IPS-18c (cell line): ENCODE data around the gene SPINK13.
"Not testable (repeated sequence)": the region's sequence is repeated elsewhere in the genome, so short reads cannot be mapped to it uniquely, and the experiment has no call there.

Source experiments
- H3K4me3 ChIP-seq: 2 replicates; pipeline ENCODE4 v1.7.0; 2013; ENCODE audit warnings: low read depth, mild to moderate bottlenecking, low read length, moderate library complexity; ENCODE audit not compliant: insufficient read depth
- H3K9me3 ChIP-seq: one replicate; pipeline ENCODE4 v1.6.1; 2013; ENCODE audit warnings: mild to moderate bottlenecking, low read length, moderate library complexity; ENCODE audit not compliant: control insufficient read depth, insufficient read depth

The SPINK13 gene

GRCh38 chr5:148297731-148298130 lies 29.1 kb downstream of the SPINK13 start:
- H3K4me3 ChIP-seq: no peak overlapping the region
- no peaks in the 10 kb centered on the region for H3K9me3 ChIP-seq

DNA sequence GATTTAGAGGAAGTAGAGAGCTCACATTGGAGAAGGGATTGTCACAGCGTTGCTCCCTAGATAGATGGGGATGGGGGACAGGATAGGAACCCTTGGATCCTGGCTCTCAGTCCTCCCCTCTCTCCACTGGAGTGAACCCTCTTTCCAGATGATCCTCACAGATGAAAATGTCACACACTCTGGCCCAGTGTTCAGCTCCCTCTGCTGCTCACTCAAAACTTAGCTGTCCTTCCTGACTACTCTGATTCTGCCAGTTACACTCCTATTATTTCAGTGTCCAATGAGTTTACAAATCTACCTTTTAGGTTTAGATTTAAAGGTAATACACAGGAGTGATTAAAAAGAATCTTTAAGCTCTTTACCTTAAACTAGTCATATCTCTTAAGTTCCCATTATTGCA lies 37.9 kb downstream of the SPINK13 start:
- H3K9me3 ChIP-seq: peaks cover 5% of the 10 kb centered on the region
- no peak overlapping the region for H3K4me3 ChIP-seq

GRCh38 chr5:148309019-148309418 lies 40.4 kb downstream of the SPINK13 start:
- no peak overlapping the region for H3K4me3 ChIP-seq
- H3K9me3 ChIP-seq: peaks cover 5% of the 10 kb centered on the region

- H3K4me3 ChIP-seq: no peak overlapping the region
- H3K9me3 ChIP-seq: peaks cover 5% of the 10 kb centered on the region
Observed at GRCh38 chr5:148309746-148310145, 41.2 kb downstream of the SPINK13 start.

- Histone ChIP-seq H3K9me3 (peaks cover 5% of the 10 kb centered on the region), H3K4me3 (no peak overlapping the region)
Observed at GRCh38 chr5:148311484-148311883, 42.9 kb downstream of the SPINK13 start.

- H3K9me3 ChIP-seq: peaks cover 6% of the 10 kb centered on the region
- no peak within 1 kb of the TSS for H3K4me3 ChIP-seq
Observed at GRCh38 chr5:148312153-148312552, 43.6 kb downstream of the SPINK13 start, which contains the start of gene SPINK7. Gene SPINK7 (plus strand): TSS chr5:148312423. CDS start chr5:148312484, 61 bp downstream.

DNA sequence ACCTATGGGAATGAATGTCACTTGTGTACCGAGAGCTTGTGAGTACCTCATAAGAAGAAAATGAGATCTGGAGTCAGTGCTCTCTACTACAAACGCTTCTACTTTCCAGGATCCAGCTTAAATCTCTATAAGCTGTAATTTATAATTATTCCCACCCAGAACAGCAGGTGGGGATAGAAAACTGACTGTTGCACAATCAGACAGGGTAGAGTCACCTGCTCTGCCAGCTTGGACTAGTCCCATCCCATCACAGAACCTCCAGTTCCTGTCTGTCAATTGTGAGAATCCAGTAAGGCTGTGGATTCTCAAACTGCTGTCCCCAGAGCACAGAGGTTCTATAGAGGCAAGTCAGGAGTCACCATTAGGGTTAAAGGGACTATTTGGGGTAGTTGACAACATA lies 45.6 kb downstream of the SPINK13 start:
- peaks cover 2% of the 10 kb centered on the region for H3K9me3 ChIP-seq
- no peak overlapping the region for H3K4me3 ChIP-seq

DNA sequence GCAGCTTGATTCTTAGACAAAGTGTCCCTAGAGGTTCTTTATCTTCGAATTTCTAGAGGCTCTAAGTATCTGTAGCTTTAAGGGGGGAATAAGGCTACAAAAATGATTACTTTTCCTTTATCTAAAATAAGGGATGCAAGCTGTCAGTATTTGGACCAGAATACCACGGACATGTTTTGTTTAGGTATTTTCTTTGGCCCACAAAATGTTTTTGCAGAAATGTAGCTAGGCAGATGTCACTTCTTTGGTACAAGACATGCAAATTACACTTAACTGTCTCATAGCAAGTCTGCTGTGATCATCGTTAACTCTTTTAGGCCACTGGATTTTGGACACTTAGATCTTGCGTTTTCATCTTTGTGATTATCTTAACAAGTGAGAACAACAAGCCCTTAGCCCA lies 46.1 kb downstream of the SPINK13 start:
- peaks cover 2% of the 10 kb centered on the region for H3K9me3 ChIP-seq
- H3K4me3 ChIP-seq: no peak overlapping the region

DNA sequence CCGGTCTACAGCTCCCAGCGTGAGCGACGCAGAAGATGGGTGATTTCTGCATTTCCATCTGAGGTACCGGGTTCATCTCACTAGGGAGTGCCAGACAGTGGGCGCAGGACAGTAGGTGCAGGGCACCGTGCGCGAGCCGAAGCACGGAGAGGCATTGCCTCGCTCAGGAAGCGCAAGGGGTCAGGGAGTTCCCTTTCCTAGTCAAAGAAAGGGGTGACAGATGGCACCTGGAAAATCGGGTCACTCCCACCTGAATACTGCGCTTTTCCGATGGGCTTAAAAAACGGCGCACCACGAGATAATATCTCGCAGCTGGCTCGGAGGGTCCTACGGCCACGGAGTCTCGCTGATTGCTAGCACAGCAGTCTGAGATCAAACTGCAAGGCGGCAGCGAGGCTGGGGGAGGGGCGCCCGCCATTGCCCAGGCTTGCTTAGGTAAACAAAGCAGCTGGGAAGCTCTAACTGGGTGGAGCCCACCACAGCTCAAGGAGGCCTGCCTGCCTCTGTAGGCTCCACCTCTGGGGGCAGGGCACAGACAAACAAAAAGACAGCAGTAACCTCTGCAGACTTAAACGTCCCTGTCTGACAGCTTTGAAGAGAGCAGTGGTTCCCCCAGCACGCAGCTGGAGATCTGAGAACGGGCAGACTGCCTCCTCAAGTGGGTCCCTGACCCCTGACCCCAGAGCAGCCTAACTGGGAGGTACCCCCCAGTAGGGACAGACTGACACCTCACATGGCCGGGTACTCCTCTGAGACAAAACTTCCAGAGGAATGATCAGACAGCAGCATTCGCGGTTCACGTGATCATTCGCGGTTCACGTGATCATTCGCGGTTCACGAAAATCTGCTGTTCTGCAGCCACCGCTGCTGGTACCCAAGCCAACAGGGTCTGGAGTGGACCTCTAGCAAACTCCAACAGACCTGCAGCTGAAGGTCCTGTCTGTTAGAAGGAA lies 51.7 kb downstream of the SPINK13 start:
- not testable (repeated sequence) for H3K9me3 ChIP-seq
- H3K4me3 ChIP-seq: peak overlapping the region; percentile 34

DNA sequence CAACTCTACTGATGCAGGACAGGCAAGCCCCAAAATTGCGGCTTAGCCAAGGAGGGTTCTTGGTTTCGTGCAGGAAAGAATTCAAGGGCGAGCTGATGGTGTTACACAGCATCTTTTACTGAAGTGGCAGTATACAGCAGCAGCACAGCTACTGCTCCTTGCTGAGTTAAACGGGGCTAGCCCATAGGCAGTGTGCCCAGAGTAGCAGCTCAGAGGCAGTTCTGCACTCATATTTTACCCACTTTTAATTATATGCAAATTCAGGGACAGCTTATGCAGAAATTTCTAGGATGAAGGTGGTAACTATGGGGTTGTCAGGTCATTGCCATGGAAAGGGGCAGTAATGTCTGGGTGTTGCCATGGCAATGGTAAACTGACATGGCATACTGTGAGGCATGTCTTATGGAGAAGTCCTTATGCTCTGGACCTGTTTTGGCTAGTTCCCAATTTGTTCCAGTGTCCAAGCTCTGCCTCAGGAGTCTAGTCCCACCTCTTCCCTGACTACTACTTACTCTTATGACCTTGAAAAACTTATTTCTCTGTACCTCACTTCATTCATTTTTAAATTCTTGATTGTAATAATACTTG lies 64.8 kb downstream of the SPINK13 start:
- no peaks in the 10 kb centered on the region for H3K9me3 ChIP-seq

DNA sequence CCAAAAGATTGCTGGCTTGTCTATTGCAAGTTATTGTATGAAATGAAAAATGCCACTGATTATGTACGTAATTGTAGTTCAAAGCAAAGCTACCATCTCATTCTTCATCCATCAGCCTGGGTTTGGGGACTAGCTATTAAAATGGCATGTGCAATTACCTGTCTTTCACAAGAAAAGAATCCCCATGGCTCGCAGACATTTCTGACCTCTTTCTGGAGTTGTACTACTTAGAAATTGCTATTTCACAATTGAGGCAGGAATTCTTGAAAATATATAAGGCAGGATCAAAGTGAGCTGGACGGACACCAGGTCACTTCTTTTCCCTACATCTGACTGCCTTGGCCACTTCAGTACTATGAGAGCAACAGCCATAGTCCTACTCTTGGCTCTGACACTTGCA lies 66.7 kb downstream of the SPINK13 start, which contains the start of gene SPINK9:
TSS of gene SPINK9 (plus strand) at position 301 of the 400 bp plus-strand sequence. CDS start at position 356, 55 bp downstream.
- Histone ChIP-seq H3K4me3 (no peak within 1 kb of the TSS), H3K9me3 (no peaks in the 10 kb centered on the region)

More for the DNA sequence above, 64.8 kb downstream of the SPINK13 start:
- no peak overlapping the region for H3K4me3 ChIP-seq
